ELF-1 (cell line): ENCODE measurements around the gene BACE1.
"Not testable (repeated sequence)": the region's sequence is repeated elsewhere in the genome, so short reads cannot be mapped to it uniquely, and the experiment has no call there.

Source experiments
- DNase-seq: peaks from one replicate; pipeline ENCODE4 v3.0.0-alpha.2; 2016; ENCODE audit warnings: low read depth, low spot score

BACE1 gene

GRCh38 chr11:117278347-117278746, 37.7 kb downstream of the BACE1 start:
- no peak for DNase-seq

- peak; percentile 63 for DNase-seq
Observed at GRCh38 chr11:117273550-117274289, 42.3 kb downstream of the BACE1 start.

- not testable (repeated sequence) for DNase-seq
Observed at GRCh38 chr11:117272175-117272574, 43.9 kb downstream of the BACE1 start.

GRCh38 chr11:117271208-117271607, 44.8 kb downstream of the BACE1 start:
- DNase-seq, result peak; percentile 61

DNA sequence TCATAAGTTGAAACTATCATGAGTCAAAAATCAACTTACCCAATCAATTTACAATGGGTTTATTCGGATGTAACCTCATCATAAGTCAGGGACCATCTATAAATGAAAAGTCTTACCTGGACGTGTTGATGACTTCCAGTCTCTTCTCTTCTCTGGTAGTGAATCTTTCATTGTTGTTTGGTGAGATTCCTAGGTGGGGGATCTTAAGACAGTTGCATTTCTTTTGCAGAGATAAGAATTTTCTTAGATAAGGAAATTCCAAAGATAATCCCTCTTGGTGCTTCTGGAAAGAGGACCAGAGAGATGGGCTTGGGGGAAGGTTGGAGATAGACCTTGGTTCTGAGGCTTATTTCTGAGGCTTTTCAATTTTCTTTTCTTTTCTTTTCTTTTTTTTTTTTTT, 46.2 kb downstream of the BACE1 start:
- DNase-seq, result peak; percentile 42

DNA sequence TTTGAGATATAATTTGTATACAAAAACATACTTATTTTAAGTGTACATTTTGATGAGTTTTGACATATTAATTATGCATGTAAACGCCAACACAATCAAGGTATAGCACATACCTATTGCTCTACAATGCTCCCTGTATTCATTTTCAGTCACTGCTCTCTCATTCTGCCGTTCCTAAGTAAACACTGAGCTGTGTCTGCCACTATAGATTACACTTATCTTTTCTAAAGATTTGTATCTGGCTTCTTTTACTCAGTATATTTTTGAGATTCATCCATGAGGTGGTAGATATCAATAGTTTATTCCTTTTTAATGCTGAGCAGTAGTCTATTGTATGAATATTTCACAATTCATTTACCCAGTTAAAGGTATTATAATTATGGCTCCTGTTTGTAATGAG, 50.3 kb downstream of the BACE1 start:
- DNase-seq, result no peak

GRCh38 chr11:117264624-117265323, 51.3 kb downstream of the BACE1 start:
- DNase-seq, result not testable (repeated sequence)

GRCh38 chr11:117259417-117259816, 56.6 kb downstream of the BACE1 start:
- no peak for DNase-seq

GRCh38 chr11:117258576-117258975, 57.5 kb downstream of the BACE1 start:
- no peak for DNase-seq

DNA sequence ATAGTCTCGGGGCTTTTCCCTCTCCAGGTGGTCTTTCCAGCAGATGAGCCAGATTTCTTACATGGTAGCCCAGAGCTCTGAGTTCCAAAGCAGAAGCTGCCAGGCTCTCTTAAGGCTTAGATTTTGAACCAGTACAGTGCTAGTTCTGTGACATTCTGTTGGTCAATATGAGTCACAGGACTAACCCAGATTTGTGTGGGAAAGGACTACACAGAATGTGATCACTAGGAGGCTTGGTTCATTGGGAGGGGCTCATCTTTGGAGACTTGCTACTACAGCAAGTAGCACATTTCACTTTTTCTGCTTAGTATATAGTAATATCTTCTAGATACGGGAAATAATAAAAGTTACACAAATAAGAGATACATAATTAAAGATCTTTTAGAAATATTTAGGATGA, 59.5 kb downstream of the BACE1 start:
- no peak for DNase-seq

DNA sequence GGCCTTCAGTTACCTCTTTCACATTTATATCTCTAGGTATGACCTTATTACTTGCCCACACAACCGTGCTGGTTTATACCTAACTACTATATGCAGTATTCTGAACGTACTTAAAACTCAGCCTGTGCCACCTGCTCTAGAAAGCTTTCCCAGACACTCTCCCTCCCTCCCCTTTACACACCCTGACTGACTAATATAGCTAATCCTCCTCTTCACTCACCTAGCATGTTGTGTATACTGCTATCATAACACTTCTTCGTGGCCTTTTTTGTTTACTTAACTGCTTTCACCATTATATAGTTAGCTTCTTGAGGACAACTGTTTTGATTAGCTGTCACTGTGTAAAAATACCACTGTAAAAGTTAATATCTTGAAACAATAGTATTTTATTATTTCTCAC, 60.1 kb downstream of the BACE1 start:
- no peak for DNase-seq

DNA sequence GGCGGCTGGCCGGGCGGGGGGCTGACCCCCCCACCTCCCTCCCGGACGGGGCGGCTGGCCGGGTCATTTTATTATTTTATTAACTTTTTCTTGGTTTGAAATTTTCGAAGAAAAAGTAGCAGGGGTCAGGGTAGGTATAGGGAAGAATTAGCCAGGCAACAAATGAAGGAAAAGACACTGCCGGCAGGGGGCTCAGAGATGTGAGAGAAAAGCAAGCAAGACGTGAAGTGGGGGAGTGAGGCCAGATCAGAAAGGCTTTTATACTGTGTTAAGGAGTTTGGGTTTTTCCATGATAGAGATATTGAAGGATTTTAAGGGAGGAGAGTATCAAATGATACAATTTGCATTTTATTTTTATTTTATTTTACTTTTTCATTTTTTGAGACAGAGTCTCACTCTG, 64.5 kb downstream of the BACE1 start:
- no peak for DNase-seq

- no peak for DNase-seq
Observed at GRCh38 chr11:117249571-117249970, 66.5 kb downstream of the BACE1 start.

DNA sequence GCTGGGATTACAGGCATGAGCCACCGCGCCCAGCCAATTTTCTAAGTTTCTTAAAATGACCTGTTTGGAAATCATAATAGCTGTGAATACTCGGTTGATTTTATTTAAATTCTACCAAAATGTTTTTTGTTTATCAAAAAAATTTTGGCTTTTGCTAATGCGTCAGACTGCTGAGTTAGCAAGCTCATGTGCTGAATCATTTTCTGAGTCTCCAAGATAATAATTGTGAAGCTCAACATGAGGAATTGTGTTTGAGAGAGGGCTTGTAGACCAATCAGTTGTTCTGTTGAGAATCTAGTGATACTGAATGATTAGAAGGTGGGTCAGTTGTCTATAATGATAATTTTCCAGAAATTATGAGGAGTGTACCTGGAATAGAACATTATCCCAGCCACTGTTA, 67.7 kb downstream of the BACE1 start:
- no peak for DNase-seq

GRCh38 chr11:117239295-117239694, 76.8 kb downstream of the BACE1 start:
- no peak for DNase-seq

DNA sequence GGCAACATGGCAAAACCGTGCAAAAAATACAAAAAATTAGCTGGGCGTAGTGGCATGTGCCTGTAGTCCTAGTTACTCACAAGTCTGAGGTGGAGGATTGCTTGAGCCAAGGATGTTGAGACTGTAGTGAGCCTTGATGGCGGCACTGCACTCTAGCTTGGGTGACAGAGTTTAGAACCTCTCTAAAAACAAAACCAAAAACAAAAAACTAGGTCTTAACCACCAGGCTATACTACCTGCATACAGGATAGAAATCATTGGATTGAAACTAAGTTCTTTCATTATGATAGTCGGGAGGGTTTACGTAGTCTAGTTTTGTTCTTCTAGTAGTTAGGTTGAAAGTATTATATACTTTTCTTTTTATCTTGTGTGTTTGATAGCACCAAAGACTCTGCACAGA, 77.8 kb downstream of the BACE1 start:
- no peak for DNase-seq
